ENCODE measurements around the gene ANP32D. TPM values are rescaled to one million over a fixed set of nuclear protein-coding genes. Genes with fewer than 3 reads are reported as not detected.
"Not testable (repeated sequence)": the region's sequence is repeated elsewhere in the genome, so short reads cannot be mapped to it uniquely, and the experiment has no call there.

Gene ANP32D
- not detected in 2 replicates for total RNA-seq

- DNase-seq (ENCODE audit: low read depth), result no peak
- Histone ChIP-seq H3K27me3 (ENCODE audit: control insufficient read depth, insufficient read depth, low read length) (no peaks in the 10 kb centered on the region), H3K4me3 (ENCODE audit: low read depth, low read length) (no peak within 1 kb of the TSS), H3K36me3 (ENCODE audit: control insufficient read depth, insufficient read depth, low read length) (no peaks in the 10 kb centered on the region)
- no peak for TF ChIP-seq CTCF (IDR thresholded peaks at IDR 0.05; ENCODE audit: insufficient read depth, low read length, poor library complexity, severe bottlenecking)
Observed at GRCh38 chr12:48472259-48472658, at the start of gene ANP32D. Gene ANP32D, plus strand, starts transcription at chr12:48472559. Its CDS starts 106 bp downstream, at chr12:48472665.

DNA sequence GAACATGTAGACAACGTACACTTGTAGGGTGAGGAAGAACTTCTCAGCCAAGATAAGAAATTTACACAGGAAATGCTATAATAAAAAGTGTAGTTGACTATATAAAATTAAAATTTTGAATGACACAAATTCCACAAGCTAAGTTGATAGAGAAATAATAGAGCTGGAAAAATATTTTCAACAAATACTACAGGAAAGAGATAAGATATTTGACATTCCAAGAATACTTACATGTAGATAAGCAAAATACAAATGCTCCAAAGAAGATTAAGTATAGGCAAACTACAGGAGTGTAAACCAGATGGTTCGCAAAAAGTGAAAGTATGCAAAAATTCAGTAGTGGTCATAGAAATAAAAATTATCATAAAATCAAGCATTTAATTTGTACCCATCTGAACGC lies 49.2 kb upstream of the ANP32D start:
- TF ChIP-seq CTCF (IDR thresholded peaks at IDR 0.05; ENCODE audit: insufficient read depth, low read length, poor library complexity, severe bottlenecking), result no peak
- H3K4me3 ChIP-seq (ENCODE audit: low read depth, low read length), result no peak overlapping the region
- no peaks in the 10 kb centered on the region for H3K36me3 ChIP-seq (ENCODE audit: control insufficient read depth, insufficient read depth, low read length)
- no peaks in the 10 kb centered on the region for H3K27me3 ChIP-seq (ENCODE audit: control insufficient read depth, insufficient read depth, low read length)
- no peak for DNase-seq (ENCODE audit: low read depth)

DNA sequence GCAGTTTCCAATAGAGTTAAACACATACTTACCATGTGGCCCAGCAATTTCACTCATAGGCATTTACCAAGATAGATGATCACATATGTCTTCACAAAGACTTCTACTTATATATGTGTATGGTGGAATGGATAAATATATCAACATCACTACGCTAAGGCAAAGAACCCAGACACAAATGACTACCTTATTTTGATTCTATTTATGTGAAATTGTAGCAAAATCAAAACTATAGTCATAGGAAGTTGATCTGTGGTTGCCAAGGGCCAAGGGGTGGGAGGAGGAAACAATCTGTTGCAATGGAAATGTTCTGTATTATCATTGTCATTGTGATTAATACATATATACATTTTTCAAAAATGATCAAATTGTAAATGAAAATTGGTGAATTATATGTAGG lies 47.7 kb upstream of the ANP32D start:
- no peak overlapping the region for H3K4me3 ChIP-seq (ENCODE audit: low read depth, low read length)
- no peaks in the 10 kb centered on the region for H3K27me3 ChIP-seq (ENCODE audit: control insufficient read depth, insufficient read depth, low read length)
- TF ChIP-seq CTCF (IDR thresholded peaks at IDR 0.05; ENCODE audit: insufficient read depth, low read length, poor library complexity, severe bottlenecking), result no peak
- DNase-seq (ENCODE audit: low read depth), result no peak
- H3K36me3 ChIP-seq (ENCODE audit: control insufficient read depth, insufficient read depth, low read length), result no peaks in the 10 kb centered on the region

- H3K27me3 ChIP-seq (ENCODE audit: control insufficient read depth, insufficient read depth, low read length); H3K36me3 ChIP-seq (ENCODE audit: control insufficient read depth, insufficient read depth, low read length); DNase-seq (ENCODE audit: low read depth); H3K4me3 ChIP-seq (ENCODE audit: low read depth, low read length): not testable (repeated sequence)
Observed at GRCh38 chr12:48434016-48434415, 38.3 kb upstream of the ANP32D start.

DNA sequence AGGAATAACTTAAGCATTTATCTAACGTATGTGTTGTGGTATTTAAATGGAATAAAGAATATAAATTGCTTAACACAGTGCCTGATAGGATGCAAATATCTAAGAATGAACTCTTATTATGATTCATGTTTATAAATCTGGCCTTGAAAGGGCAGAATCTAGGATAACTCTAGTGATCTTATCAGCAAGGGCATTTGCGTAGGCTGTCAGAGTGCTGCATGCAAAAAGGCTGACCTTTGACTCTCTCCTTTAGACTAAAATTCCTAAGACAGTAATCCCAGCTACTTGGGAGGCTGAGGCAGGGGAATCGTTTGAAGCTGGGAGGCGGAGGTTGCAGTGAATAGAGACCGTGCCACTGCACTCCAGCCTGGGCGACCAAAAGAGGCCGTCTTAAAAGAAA lies 31.3 kb upstream of the ANP32D start:
- DNase-seq (ENCODE audit: low read depth), result no peak
- Histone ChIP-seq H3K36me3 (ENCODE audit: control insufficient read depth, insufficient read depth, low read length) (no peaks in the 10 kb centered on the region), H3K4me3 (ENCODE audit: low read depth, low read length) (no peak overlapping the region), H3K27me3 (ENCODE audit: control insufficient read depth, insufficient read depth, low read length) (no peaks in the 10 kb centered on the region)
- no peak for TF ChIP-seq CTCF (IDR thresholded peaks at IDR 0.05; ENCODE audit: insufficient read depth, low read length, poor library complexity, severe bottlenecking)

DNA sequence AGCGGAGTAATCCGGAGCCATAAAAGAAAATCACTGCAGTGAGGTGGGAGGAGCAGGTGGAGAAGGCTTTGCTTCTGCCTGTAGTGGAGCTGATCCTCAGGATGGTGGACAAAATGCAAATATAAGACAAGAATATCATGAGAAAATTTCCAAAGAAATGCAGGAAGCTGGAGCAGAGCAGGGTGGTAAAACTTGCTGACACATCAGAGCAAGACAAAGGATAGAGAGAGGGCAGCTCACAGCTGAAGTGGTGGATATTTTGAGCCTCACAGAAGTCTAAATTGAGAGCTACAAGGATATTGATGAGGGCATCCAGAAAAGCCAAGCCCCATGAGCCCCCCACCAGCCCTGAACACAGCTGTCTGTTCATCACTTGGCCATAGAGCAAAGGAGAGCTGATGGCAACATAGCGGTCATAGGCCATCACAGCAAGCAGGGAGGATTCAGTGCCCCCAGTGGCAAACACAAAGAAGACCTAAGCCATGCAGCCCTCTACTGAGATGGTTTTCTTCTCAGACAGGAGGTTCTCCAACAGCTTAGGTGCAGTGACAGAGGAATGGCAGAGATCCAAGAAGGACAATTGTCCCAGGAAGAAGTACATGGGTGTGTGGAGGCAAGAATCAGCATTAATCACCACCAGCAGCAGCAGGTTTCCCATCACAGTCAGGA lies 30.0 kb upstream of the ANP32D start:
- no peak overlapping the region for H3K4me3 ChIP-seq (ENCODE audit: low read depth, low read length)
- H3K27me3 ChIP-seq (ENCODE audit: control insufficient read depth, insufficient read depth, low read length), result no peaks in the 10 kb centered on the region
- no peaks in the 10 kb centered on the region for H3K36me3 ChIP-seq (ENCODE audit: control insufficient read depth, insufficient read depth, low read length)
- TF ChIP-seq CTCF (IDR thresholded peaks at IDR 0.05; ENCODE audit: insufficient read depth, low read length, poor library complexity, severe bottlenecking), result no peak
- no peak for DNase-seq (ENCODE audit: low read depth)

Data from kidney epithelial cell (primary cell).